GM12892 (cell line): ENCODE results near the gene TMEM236.

ENCODE experiments used
- POLR2A ChIP-seq: IDR thresholded peaks from 2 replicates; pipeline ENCODE4 v1.6.1; 2011; ENCODE audit warnings: low read depth, low read length, control low read depth
- POLR2AphosphoS5 ChIP-seq: IDR thresholded peaks from 2 replicates; pipeline ENCODE4 v1.6.1; 2011; ENCODE audit warnings: low read depth, low read length, control low read depth
- TAF1 ChIP-seq: IDR thresholded peaks from 2 replicates; pipeline ENCODE4 v1.6.1; 2011; ENCODE audit warnings: low read depth, mild to moderate bottlenecking, control low read depth, low read length, borderline replicate concordance

- TF ChIP-seq POLR2A = no peak
- no peak for TF ChIP-seq POLR2AphosphoS5
- no peak for TF ChIP-seq TAF1
Measured at GRCh38 chr10:17709492-17709891, 42.5 kb upstream of the TMEM236 start.
